Colonic mucosa (tissue), 4 donors: ENCODE measurements around the gene GPRC5B. TPM values are rescaled to one million over a fixed set of nuclear protein-coding genes. Genes with fewer than 3 reads are reported as not detected.

Source experiments
- DNase-seq: peaks from one replicate; pipeline ENCODE4 v3.0.0-alpha.2; 2020
- H3K27ac ChIP-seq: fragments of 200-600 bp; one replicate; pipeline ENCODE4 v1.8.0; 2021
- H3K27me3 ChIP-seq: fragments of 200-600 bp; one replicate; pipeline ENCODE4 v1.8.0; 2021
- H3K36me3 ChIP-seq: fragments of 200-600 bp; one replicate; pipeline ENCODE4 v1.8.0; 2021
- H3K4me1 ChIP-seq: fragments of 200-600 bp; one replicate; pipeline ENCODE4 v1.8.0; 2021; ENCODE audit warnings: mild to moderate bottlenecking
- H3K4me3 ChIP-seq: fragments of 200-600 bp; one replicate; pipeline ENCODE4 v1.8.0; 2021
- H3K9ac ChIP-seq, 2 donors: one replicate each; pipeline ENCODE4 v1.7.0; 2013; ENCODE audit warnings: control low read depth in 2 of 2, low read depth in 2 of 2, low read length in 2 of 2
- H3K9me3 ChIP-seq: fragments of 200-600 bp; one replicate; pipeline ENCODE4 v1.8.0; 2021
- intact Hi-C: fragments of 100-400 bp; cut with DNase I; formaldehyde crosslinking; loops from one replicate; pipeline ENCODE4 v1.14.1; 2022
- total RNA-seq, 2 donors: library from RNA; stranded (reverse); fragmentation: NEBNext Ultra II Directional in 1 of 2; extraction: Animal tissue kit (Norgen Biotek cat#: 25700) in 1 of 2; gene quantifications; one replicate each; pipeline ENCODE4 v1.2.1, GENCODE V29; 2021
- TF ChIP-seq, protein P1 (sequence below): fragments of 200-600 bp; IDR thresholded peaks from one replicate; pipeline ENCODE4 v1.8.0; 2022; ENCODE audit warnings: antibody characterized with exemption, mild to moderate bottlenecking
- donor health status: healthy.
- donor health status: DM: no; HTN: no; CAD: no.
- donor health status: DM: no; HTN: no; CAD: no.

GPRC5B gene
- total RNA-seq, 2 donors from 2014 or later: 3.1 to 8.5 TPM

DNA sequence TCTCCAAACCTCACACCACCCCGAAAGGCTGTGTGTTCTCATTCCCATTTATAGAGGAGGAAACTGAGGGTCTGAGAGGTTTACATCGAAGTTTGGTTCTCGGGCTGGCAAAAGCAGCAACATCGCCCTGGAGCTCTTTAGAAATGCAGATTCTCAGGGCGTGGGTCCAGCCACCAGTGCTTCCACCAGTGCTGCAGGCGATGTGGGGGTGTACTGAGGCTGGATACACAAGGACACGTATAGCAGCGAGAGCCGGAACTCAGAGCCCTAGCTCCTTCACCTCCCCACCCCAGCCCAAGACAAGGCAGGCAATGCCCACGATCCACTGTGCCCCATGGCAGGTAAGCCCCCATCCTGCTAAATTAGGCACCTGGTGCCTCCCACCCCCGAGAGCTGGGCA, 5.9 kb downstream of the GPRC5B start:
- Histone ChIP-seq H3K4me3 (no peak overlapping the region), H3K9ac (no peak overlapping the region), H3K36me3 (no peaks in the 10 kb centered on the region), H3K4me1 (no peaks in the 10 kb centered on the region), H3K27ac (no peak overlapping the region), H3K9me3 (no peaks in the 10 kb centered on the region), H3K27me3 (peaks cover 5% of the 10 kb centered on the region)
- no peak for DNase-seq
- TF ChIP-seq, protein P1, sequence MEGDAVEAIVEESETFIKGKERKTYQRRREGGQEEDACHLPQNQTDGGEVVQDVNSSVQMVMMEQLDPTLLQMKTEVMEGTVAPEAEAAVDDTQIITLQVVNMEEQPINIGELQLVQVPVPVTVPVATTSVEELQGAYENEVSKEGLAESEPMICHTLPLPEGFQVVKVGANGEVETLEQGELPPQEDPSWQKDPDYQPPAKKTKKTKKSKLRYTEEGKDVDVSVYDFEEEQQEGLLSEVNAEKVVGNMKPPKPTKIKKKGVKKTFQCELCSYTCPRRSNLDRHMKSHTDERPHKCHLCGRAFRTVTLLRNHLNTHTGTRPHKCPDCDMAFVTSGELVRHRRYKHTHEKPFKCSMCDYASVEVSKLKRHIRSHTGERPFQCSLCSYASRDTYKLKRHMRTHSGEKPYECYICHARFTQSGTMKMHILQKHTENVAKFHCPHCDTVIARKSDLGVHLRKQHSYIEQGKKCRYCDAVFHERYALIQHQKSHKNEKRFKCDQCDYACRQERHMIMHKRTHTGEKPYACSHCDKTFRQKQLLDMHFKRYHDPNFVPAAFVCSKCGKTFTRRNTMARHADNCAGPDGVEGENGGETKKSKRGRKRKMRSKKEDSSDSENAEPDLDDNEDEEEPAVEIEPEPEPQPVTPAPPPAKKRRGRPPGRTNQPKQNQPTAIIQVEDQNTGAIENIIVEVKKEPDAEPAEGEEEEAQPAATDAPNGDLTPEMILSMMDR: no peak
- intact Hi-C loops: no loop called here

DNA sequence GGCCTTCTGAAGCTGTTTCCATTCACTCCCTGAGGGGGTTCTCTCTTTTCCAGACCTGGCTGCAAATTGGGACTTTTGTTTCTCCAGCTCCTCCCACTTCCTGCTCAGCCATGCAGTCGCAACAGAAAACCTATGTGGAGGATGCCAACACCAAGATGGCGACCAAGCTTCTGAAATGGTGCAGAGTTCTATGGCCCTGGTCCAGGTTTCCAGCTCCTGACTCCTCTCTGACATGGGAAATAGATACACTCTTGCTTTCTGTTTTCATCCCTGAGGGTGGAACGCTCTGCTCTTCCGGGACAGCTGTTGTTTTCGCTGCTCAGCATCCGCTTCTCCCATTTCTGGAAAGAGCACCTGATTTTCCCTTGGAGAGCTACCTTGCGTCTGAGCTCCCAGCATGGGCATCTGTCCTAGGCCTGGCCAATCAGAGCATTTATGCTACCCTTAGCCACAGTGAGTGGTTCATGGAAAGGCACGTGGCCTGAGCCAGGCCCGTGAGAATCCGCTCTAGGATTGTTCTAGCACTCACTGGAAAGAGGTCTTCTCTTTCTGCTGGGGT, 8.1 kb downstream of the GPRC5B start:
- H3K27ac ChIP-seq: no peak overlapping the region
- DNase-seq: no peak
- TF ChIP-seq, protein P1: no peak

DNA sequence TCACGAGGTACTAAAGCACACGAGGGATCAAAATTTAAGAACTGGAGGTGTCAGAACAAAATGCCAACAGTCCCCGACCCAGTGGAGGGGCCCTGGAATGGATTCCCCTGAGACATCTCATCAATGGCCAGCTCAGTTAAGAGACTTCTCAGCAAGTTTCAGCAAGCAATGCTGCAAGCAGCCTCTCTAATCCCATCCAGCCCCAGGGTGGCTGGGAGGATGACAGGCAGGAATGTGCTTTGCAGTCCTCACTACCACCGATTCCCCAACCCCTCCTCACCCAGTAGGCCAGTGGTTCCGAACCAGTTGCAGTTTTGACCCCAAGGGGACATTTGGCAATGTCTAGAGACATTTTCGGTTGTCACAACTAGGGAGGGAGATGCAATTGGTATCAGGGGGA, 8.7 kb downstream of the GPRC5B start:
- Histone ChIP-seq H3K9ac (no peak overlapping the region), H3K27ac (no peak overlapping the region), H3K27me3 (no peaks in the 10 kb centered on the region), H3K4me1 (no peaks in the 10 kb centered on the region), H3K36me3 (no peaks in the 10 kb centered on the region), H3K4me3 (no peak overlapping the region), H3K9me3 (no peaks in the 10 kb centered on the region)
- intact Hi-C loops: no loop called here
- DNase-seq: no peak
- TF ChIP-seq, protein P1: no peak

More for the DNA sequence above, 8.1 kb downstream of the GPRC5B start:
- no peak overlapping the region for H3K9ac ChIP-seq
- no peaks in the 10 kb centered on the region for H3K9me3 ChIP-seq
- intact Hi-C loops: no loop called here
- no peak overlapping the region for H3K4me3 ChIP-seq
- no peaks in the 10 kb centered on the region for H3K27me3 ChIP-seq
- H3K4me1 ChIP-seq: no peaks in the 10 kb centered on the region
- H3K36me3 ChIP-seq: no peaks in the 10 kb centered on the region

DNA sequence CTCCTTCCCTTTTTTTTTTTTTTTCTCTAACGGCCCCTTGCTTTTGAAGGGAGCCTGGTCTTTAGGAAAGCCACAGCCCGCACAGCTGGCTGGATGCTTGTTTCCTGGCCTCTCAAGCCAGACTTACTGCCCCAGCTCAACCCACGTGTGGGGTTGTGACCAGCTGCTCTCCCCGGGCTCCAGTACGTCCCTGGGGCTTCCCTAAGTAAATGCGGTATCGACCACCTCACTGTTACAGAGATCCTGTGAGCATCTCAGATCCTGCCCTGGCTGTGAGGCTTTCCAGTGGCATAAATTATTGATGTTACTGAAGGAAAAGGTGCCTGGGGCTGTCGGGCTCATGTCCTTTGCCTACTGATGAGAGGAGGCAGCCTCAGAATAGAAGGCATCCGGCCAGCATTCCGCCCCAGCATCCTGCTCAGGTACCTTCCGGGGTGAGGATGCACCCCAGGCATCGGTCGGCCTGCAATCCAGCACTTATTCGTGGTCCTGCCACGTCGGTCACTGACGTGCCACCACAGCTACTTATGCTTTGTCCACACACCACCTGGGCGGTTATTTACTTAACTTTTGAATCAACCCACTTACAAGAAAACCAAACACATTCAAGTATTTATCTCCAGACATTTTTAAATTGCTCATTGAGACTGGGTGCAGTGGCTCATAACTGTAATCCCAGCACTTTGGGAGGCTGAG, 9.6 kb downstream of the GPRC5B start:
- TF ChIP-seq, protein P1: no peak
- no peak for DNase-seq
- intact Hi-C loops: no loop called here
- H3K27ac ChIP-seq: no peak overlapping the region
- H3K9ac ChIP-seq: no peak overlapping the region
- H3K27me3 ChIP-seq: no peaks in the 10 kb centered on the region
- H3K4me3 ChIP-seq: no peak overlapping the region
- H3K36me3 ChIP-seq: no peaks in the 10 kb centered on the region
- H3K9me3 ChIP-seq: no peaks in the 10 kb centered on the region
- H3K4me1 ChIP-seq: no peaks in the 10 kb centered on the region

DNA sequence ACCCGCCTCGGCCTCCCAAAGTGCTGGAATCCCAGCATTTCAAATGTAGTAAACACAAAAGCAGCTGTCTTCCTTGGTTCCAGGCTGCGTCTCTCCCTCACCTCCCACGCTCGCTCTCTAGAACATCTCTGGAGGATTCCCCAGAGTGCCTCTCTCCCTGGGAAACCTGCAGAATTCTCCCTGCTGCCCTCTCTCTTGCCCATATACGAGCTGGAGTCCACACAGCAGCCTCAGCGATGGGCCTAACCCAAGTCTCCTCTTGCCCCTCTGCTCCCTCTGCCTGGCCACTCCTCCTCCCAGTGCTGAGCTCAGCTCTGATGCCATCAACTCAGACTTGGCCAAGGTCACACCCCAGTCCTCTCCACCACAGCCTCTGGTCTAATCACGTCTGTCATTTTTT, 10.6 kb downstream of the GPRC5B start:
- H3K4me3 ChIP-seq: no peak overlapping the region

More for the DNA sequence above, 10.6 kb downstream of the GPRC5B start:
- Histone ChIP-seq H3K36me3 (no peaks in the 10 kb centered on the region), H3K4me1 (no peaks in the 10 kb centered on the region), H3K27ac (no peak overlapping the region), H3K9ac (no peak overlapping the region), H3K27me3 (no peaks in the 10 kb centered on the region), H3K9me3 (no peaks in the 10 kb centered on the region)
- no peak for DNase-seq
- intact Hi-C loops: no loop called here
- TF ChIP-seq, protein P1: no peak
